Panc1 (cell line): ENCODE measurements around the gene TRAPPC10. TPM values are rescaled to one million over a fixed set of nuclear protein-coding genes. Genes with fewer than 3 reads are reported as not detected.
A peak's percentile ranks its signal among the peaks of the same experiment; 100 is the strongest.

Source experiments
- ATAC-seq: fragments of 200-7000 bp; cut with Tn5 transposase; 2 replicates; pipeline ENCODE4 v1.9.1; 2020; ENCODE audit warnings: mild to moderate bottlenecking, moderate library complexity
- BruUV-seq: library from RNA; stranded (reverse); fragments of 400-500 nt; replicated peaks from 2 replicates; lab custom pipeline; 2021; lab: Mats Ljungman, UMichigan
- CTCF ChIA-PET: fragments of 300-600 bp; sonication (Branson Sonifier 250); formaldehyde crosslinking; loops from one replicate; lab custom pipeline; 2022; ENCODE audit warnings: antibody characterized with exemption; lab: Charles Lee
- POLR2A ChIA-PET: fragments of 300-600 bp; sonication (Branson Sonifier 250); formaldehyde crosslinking; loops from one replicate; lab custom pipeline; 2022; ENCODE audit warnings: antibody characterized with exemption; lab: Charles Lee
- DNase-seq: peaks from one replicate; pipeline ENCODE4 v3.0.0-alpha.2; 2010; ENCODE audit warnings: low read depth, low spot score
- H3K27ac ChIP-seq: 2 replicates; pipeline ENCODE4 v1.5.1; 2011; ENCODE audit warnings: mild to moderate bottlenecking, low read length, inconsistent platforms
- H3K27me3 ChIP-seq: fragments of 200-500 bp; sonication (Bioruptor generic); 2 replicates; pipeline ENCODE4 v1.6.0; 2014; ENCODE audit warnings: low read length, inconsistent platforms; ENCODE audit not compliant: control insufficient read depth, insufficient read depth
- H3K36me3 ChIP-seq: fragments of 200-500 bp; sonication (Bioruptor generic); 2 replicates; pipeline ENCODE4 v1.5.1; 2014; ENCODE audit warnings: inconsistent platforms, mild to moderate bottlenecking, low read length, moderate library complexity; ENCODE audit not compliant: control insufficient read depth, insufficient read depth
- H3K4me1 ChIP-seq: 2 replicates; pipeline ENCODE4 v1.5.1; 2011; ENCODE audit warnings: inconsistent platforms, mild to moderate bottlenecking, low read length, moderate library complexity; ENCODE audit not compliant: control insufficient read depth, insufficient read depth
- H3K4me3 ChIP-seq, 2 experiments: 2 replicates each; pipeline ENCODE4 v1.5.1; 2011 to 2012; ENCODE audit warnings: low read depth in 2 of 2, low read length in 2 of 2, mild to moderate bottlenecking in 2 of 2, inconsistent platforms in 1 of 2, moderate library complexity in 1 of 2
- H3K9me3 ChIP-seq: fragments of 200-500 bp; sonication (Bioruptor generic); 2 replicates; pipeline ENCODE4 v1.5.1; 2014; ENCODE audit warnings: low read depth, mild to moderate bottlenecking, inconsistent platforms, low read length, moderate library complexity; ENCODE audit not compliant: control insufficient read depth, insufficient read depth
- CTCF ChIP-seq: fragments of 450-650 bp; IDR thresholded peaks from 2 replicates; pipeline ENCODE4 v1.5.1; 2017; ENCODE audit warnings: mild to moderate bottlenecking
- POLR2AphosphoS5 ChIP-seq: IDR thresholded peaks from 2 replicates; pipeline ENCODE4 v1.6.1; 2012; ENCODE audit warnings: mild to moderate bottlenecking, low read depth, low read length, moderate library complexity
- REST ChIP-seq, 2 experiments: IDR thresholded peaks; 2 replicates each; pipeline ENCODE4 v1.6.1; 2011 to 2012; ENCODE audit warnings: low read depth in 2 of 2, control low read depth in 1 of 2, low read length in 1 of 2, mild to moderate bottlenecking in 1 of 2, moderate library complexity in 1 of 2; ENCODE audit not compliant: insufficient read depth in 1 of 2
- SIN3A ChIP-seq: IDR thresholded peaks from 2 replicates; pipeline ENCODE4 v1.6.1; 2012; ENCODE audit warnings: low read depth, mild to moderate bottlenecking, low read length, moderate library complexity, borderline replicate concordance; ENCODE audit not compliant: insufficient read depth
- TCF7L2 ChIP-seq: IDR thresholded peaks from 2 replicates; pipeline ENCODE4 v1.6.1; 2011; ENCODE audit warnings: mild to moderate bottlenecking, low read depth, low read length, inconsistent platforms
- in situ Hi-C: cut with HindIII; loops from 2 replicates; pipeline ENCODE4 v1.10.0; 2016; ENCODE audit warnings: low sequenced_read_pairs, low pct_unique_long_range_greater_than_20kb
- intact Hi-C: fragments of 100-400 bp; cut with micrococcal nuclease; formaldehyde crosslinking; loops from one replicate; pipeline ENCODE4 v1.10.0; 2022; ENCODE audit not compliant: unreplicated experiment
- total RNA-seq: library from RNA; stranded (reverse); gene quantifications from one replicate; pipeline ENCODE4 v1.2.1, GENCODE V29; 2021; ENCODE audit not compliant: unreplicated experiment

The TRAPPC10 gene
- total RNA-seq, 1 experiment from 2014 or later: 34.5 TPM

GRCh38 chr21:44011123-44011522, 986 bp upstream of the TRAPPC10 start:
- H3K27ac ChIP-seq: peak overlapping the region; percentile 75
- peak overlapping the region; percentile 68 to 72 for H3K4me3 ChIP-seq
- no peak for ATAC-seq
- no peak for DNase-seq
- intact Hi-C loops: no loop called here
- no peaks in the 10 kb centered on the region for H3K9me3 ChIP-seq
- CTCF ChIA-PET: no interaction called here
- no TSS peak for BruUV-seq
- peaks cover 12% of the 10 kb centered on the region for H3K4me1 ChIP-seq
- H3K27me3 ChIP-seq: no peaks in the 10 kb centered on the region
- POLR2A ChIA-PET: no interaction called here
- H3K36me3 ChIP-seq: no peaks in the 10 kb centered on the region; the same call in 1 of the 2 replicates
- TF ChIP-seq REST (IDR thresholded peaks at IDR 0.05; ENCODE audit: insufficient read depth in 1 of 2, low read depth in 2 of 2, low read length in 1 of 2) (no peak), TCF7L2 (no peak), CTCF (no peak), SIN3A (no peak), POLR2AphosphoS5 (no peak)
- in situ Hi-C loops: no loop called here

GRCh38 chr21:44012474-44013379, 618 bp downstream of the TRAPPC10 start:
- peak; percentile 85 for ATAC-seq
- H3K27ac ChIP-seq: peak overlapping the region; percentile 75
- POLR2A ChIA-PET: no interaction called here
- intact Hi-C loops (no loop called here), in situ Hi-C loops (no loop called here)
- H3K36me3 ChIP-seq: no peaks in the 10 kb centered on the region; the same call in 1 of the 2 replicates
- peaks cover 14% of the 10 kb centered on the region for H3K4me1 ChIP-seq
- DNase-seq: no peak
- BruUV-seq: no TSS peak
- H3K4me3 ChIP-seq: peak overlapping the region; percentile 72 to 75
- no peaks in the 10 kb centered on the region for H3K9me3 ChIP-seq
- CTCF ChIA-PET: no interaction called here
- H3K27me3 ChIP-seq: no peaks in the 10 kb centered on the region
- no peak for TF ChIP-seq POLR2AphosphoS5
